ENCODE measurements around the gene PEX5.

DNA sequence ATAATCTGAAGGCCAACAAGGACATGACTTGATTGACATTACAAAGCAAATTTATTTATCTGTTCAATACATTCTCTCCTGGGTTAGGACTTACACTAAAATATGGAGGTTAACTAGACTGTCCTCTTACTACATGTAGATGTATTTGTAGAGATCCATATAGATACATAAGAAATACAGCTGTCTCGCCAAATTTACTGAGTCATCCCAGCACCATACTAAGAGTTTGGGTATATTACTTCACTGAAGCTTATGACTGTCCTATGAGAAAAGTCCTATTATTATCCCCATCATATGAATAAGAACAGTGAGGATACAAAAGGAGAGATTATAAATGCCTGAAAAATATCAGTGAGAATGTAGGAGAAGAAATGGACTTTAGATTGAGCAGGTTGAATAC, 69.6 kb downstream of the PEX5 start:
- TF ChIP-seq, protein P1, sequence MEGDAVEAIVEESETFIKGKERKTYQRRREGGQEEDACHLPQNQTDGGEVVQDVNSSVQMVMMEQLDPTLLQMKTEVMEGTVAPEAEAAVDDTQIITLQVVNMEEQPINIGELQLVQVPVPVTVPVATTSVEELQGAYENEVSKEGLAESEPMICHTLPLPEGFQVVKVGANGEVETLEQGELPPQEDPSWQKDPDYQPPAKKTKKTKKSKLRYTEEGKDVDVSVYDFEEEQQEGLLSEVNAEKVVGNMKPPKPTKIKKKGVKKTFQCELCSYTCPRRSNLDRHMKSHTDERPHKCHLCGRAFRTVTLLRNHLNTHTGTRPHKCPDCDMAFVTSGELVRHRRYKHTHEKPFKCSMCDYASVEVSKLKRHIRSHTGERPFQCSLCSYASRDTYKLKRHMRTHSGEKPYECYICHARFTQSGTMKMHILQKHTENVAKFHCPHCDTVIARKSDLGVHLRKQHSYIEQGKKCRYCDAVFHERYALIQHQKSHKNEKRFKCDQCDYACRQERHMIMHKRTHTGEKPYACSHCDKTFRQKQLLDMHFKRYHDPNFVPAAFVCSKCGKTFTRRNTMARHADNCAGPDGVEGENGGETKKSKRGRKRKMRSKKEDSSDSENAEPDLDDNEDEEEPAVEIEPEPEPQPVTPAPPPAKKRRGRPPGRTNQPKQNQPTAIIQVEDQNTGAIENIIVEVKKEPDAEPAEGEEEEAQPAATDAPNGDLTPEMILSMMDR (IDR thresholded peaks at IDR 0.05): no peak
- TF ChIP-seq POLR2A (IDR thresholded peaks at IDR 0.05) (no peak), POLR2AphosphoS5 (IDR thresholded peaks at IDR 0.05) (no peak), EP300 (IDR thresholded peaks at IDR 0.05; ENCODE audit: low read depth) (no peak)

Data from transverse colon (tissue), 4 donors.